GM23248 (cell line): ENCODE results near the gene SLC35F3.

Experiments used
- EZH2 ChIP-seq: fragments of 200-600 bp; sonication (generic); IDR thresholded peaks from 2 replicates; pipeline ENCODE4 v1.6.1; 2018; ENCODE audit warnings: antibody characterized with exemption, mild to moderate bottlenecking; ENCODE audit not compliant: insufficient read depth, poor library complexity, severe bottlenecking
- EZH2phosphoT487 ChIP-seq: fragments of 200-600 bp; sonication (generic); IDR thresholded peaks from 2 replicates; pipeline ENCODE4 v1.6.1; 2018; ENCODE audit warnings: antibody characterized with exemption, moderate library complexity, mild to moderate bottlenecking, low read depth; ENCODE audit not compliant: insufficient read depth

- TF ChIP-seq EZH2 (no peak), EZH2phosphoT487 (no peak)
These were observed 94.0 kb downstream of the SLC35F3 start for GRCh38 chr1:233998456-233998855.
